Skeletal muscle satellite cell (primary cell): ENCODE measurements around the gene SNX12. TPM values are rescaled to one million over a fixed set of nuclear protein-coding genes. Genes with fewer than 3 reads are reported as not detected.
A peak's percentile ranks its signal among the peaks of the same experiment; 100 is the strongest.
"Not testable (repeated sequence)": the region's sequence is repeated elsewhere in the genome, so short reads cannot be mapped to it uniquely, and the experiment has no call there.

Source experiments
- H3K27me3 ChIP-seq: 2 replicates; pipeline ENCODE4 v1.7.0; 2013; ENCODE audit warnings: low read length; ENCODE audit not compliant: control insufficient read depth, insufficient read depth
- H3K36me3 ChIP-seq: 2 replicates; pipeline ENCODE4 v1.7.0; 2013; ENCODE audit warnings: mild to moderate bottlenecking, control low read depth, low read length; ENCODE audit not compliant: insufficient read depth
- H3K4me1 ChIP-seq: 2 replicates; pipeline ENCODE4 v1.7.0; 2013; ENCODE audit warnings: low read length; ENCODE audit not compliant: control insufficient read depth, insufficient read depth
- H3K4me2 ChIP-seq: 2 replicates; pipeline ENCODE4 v1.7.0; 2013; ENCODE audit warnings: mild to moderate bottlenecking, low read length
- H3K4me3 ChIP-seq: 2 replicates; pipeline ENCODE4 v1.7.0; 2013; ENCODE audit warnings: low read length
- H3K9ac ChIP-seq: 2 replicates; pipeline ENCODE4 v1.7.0; 2013; ENCODE audit warnings: mild to moderate bottlenecking, low read depth, low read length, moderate library complexity
- H3K9me3 ChIP-seq: replicated peaks from 2 replicates; pipeline ENCODE4 v1.7.0; 2013; ENCODE audit warnings: mild to moderate bottlenecking, control low read depth, low read length
- small RNA-seq: library from RNA; depleted of rRNA; stranded (forward); fragments of <200 nt; gene quantifications from one replicate; pipeline ENCODE3, GENCODE V24; 2012

The SNX12 gene

DNA sequence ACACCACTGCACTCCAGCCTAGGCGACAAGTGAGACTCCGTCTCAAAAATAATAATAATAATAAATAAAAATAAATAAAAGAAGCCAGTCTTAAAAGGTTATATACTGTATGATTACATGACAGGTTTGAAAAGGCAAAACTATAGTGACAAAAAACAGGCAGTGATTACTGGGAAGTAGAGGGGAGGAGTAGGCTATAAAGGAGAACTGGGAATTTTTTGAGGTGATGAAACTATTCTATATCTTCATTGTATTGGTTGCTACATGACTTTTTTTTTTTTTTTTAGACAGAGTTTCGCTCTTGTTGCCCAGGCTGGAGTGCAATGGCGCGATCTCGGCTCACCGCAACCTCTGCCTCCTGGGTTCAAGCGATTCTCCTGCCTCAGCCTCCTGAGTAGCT, 20.2 kb downstream of the SNX12 start:
- H3K36me3 ChIP-seq, H3K27me3 ChIP-seq, H3K4me3 ChIP-seq, H3K9me3 ChIP-seq, H3K9ac ChIP-seq, H3K4me2 ChIP-seq, H3K4me1 ChIP-seq: not testable (repeated sequence)

DNA sequence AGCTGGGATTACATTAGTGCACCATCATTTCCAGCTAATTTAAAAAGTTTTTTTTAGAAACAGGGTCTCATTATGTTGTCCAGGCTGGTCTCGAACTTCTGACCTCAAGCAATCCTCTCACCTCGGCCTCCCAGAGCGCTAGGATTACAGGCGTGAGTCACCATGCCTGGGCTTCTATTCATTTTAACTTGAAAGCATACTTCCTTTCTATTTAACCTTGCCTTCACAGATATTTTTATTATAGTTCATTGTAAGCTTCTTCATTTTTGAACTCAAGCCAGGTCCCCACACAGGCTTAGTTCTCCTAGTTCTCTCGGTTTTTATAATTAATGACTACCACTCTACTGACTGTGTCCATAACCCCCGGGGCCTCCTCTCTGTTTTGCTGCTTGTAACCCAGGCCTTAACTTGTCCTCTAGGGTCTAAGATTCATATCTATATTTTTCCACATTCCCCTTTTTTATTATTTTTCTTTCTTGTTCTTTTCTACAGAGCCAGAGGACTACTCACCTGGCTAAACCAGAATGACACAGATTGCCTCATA, 50.7 kb downstream of the SNX12 start:
- H3K9ac ChIP-seq, result no peak overlapping the region
- H3K27me3 ChIP-seq, result no peaks in the 10 kb centered on the region
- H3K4me3 ChIP-seq, result no peak overlapping the region
- H3K4me1 ChIP-seq, result no peaks in the 10 kb centered on the region
- H3K4me2 ChIP-seq, result no peak overlapping the region
- H3K9me3 ChIP-seq, result no peaks in the 10 kb centered on the region
- no peaks in the 10 kb centered on the region for H3K36me3 ChIP-seq

Small RNAs within 50 kb of the gene (small RNA-seq; reads per million reads assigned to genes)
- gene CXorf65, result not detected
- 0.77 reads per million, percentile 14 among the genes with 10 or more reads in this experiment for gene RNU1-56P
